Liver (tissue), 9 donors: ENCODE data around the gene CNKSR3. TPM values are rescaled to one million over a fixed set of nuclear protein-coding genes. Genes with fewer than 3 reads are reported as not detected.

Experiments used
- DNase-seq: peaks from one replicate; pipeline ENCODE4 v3.0.0-alpha.2; 2017; ENCODE audit warnings: low spot score
- H3K27ac ChIP-seq, 2 donors: one replicate each; pipeline ENCODE4 v1.7.0; 2013; ENCODE audit warnings: inconsistent platforms in 2 of 2, low read length in 2 of 2, control low read depth in 1 of 2, low read depth in 1 of 2, mild to moderate bottlenecking in 1 of 2
- H3K27me3 ChIP-seq, 4 donors: one replicate each; pipeline versions ENCODE4 v1.6.1 to v1.7.0; 2013; ENCODE audit warnings: low read length in 3 of 4, inconsistent platforms in 1 of 4, mild to moderate bottlenecking in 1 of 4, moderate library complexity in 1 of 4; ENCODE audit not compliant: control insufficient read depth in 4 of 4, insufficient read depth in 4 of 4
- H3K36me3 ChIP-seq, 4 donors: one replicate each; pipeline versions ENCODE4 v1.6.1 to v1.7.0; 2013; ENCODE audit warnings: low read length in 3 of 4, mild to moderate bottlenecking in 3 of 4, low read depth in 1 of 4, moderate library complexity in 1 of 4; ENCODE audit not compliant: control insufficient read depth in 4 of 4, insufficient read depth in 3 of 4
- H3K4me1 ChIP-seq, 4 donors: one replicate each; pipeline versions ENCODE4 v1.6.1 to v1.7.0; 2013; ENCODE audit warnings: low read length in 3 of 4, mild to moderate bottlenecking in 3 of 4, moderate library complexity in 1 of 4; ENCODE audit not compliant: control insufficient read depth in 4 of 4, insufficient read depth in 4 of 4
- H3K4me3 ChIP-seq, 3 donors: one replicate each; pipeline versions ENCODE4 v1.6.1 to v1.7.0; 2013; ENCODE audit warnings: low read length in 3 of 3, control low read depth in 1 of 3, low read depth in 1 of 3, mild to moderate bottlenecking in 1 of 3
- H3K9ac ChIP-seq, 2 donors: one replicate each; pipeline ENCODE4 v1.7.0; 2013; ENCODE audit warnings: low read length in 2 of 2, mild to moderate bottlenecking in 2 of 2, moderate library complexity in 2 of 2, control low read depth in 1 of 2, low read depth in 1 of 2
- H3K9me3 ChIP-seq, 4 donors: one replicate each; pipeline versions ENCODE4 v1.6.1 to v1.7.0; 2013; ENCODE audit warnings: low read length in 3 of 4; ENCODE audit not compliant: control insufficient read depth in 4 of 4
- EGR1 ChIP-seq, 2 donors: IDR thresholded peaks; 2 replicates each; pipeline ENCODE4 v1.6.1; 2016 to 2018; ENCODE audit warnings: antibody characterized with exemption in 2 of 2, low read depth in 2 of 2
- FOXA1 ChIP-seq: IDR thresholded peaks from 2 replicates; pipeline ENCODE4 v1.6.1; 2016; ENCODE audit warnings: antibody characterized with exemption
- FOXA2 ChIP-seq: IDR thresholded peaks from 2 replicates; pipeline ENCODE4 v1.6.1; 2016; ENCODE audit warnings: antibody characterized with exemption
- GABPA ChIP-seq, 2 donors: IDR thresholded peaks in 1 of 2; conservative IDR thresholded peaks in 1 of 2; 2 replicates each; pipeline ENCODE4 v1.6.1; 2016; ENCODE audit warnings: antibody characterized with exemption in 2 of 2, mild to moderate bottlenecking in 1 of 2, moderate library complexity in 1 of 2
- HNF4A ChIP-seq, 2 donors: conservative IDR thresholded peaks; 2 replicates each; pipeline ENCODE4 v1.6.1; 2016; ENCODE audit warnings: antibody characterized with exemption in 2 of 2, mild to moderate bottlenecking in 2 of 2
- HNF4G ChIP-seq: IDR thresholded peaks from 2 replicates; pipeline ENCODE4 v1.6.1; 2016; ENCODE audit warnings: antibody characterized with exemption
- JUND ChIP-seq, 2 donors: IDR thresholded peaks; 2 replicates each; pipeline ENCODE4 v1.6.1; 2016; ENCODE audit warnings: antibody characterized with exemption in 2 of 2
- NR2F2 ChIP-seq: IDR thresholded peaks from 2 replicates; pipeline ENCODE4 v1.6.1; 2016; ENCODE audit warnings: antibody characterized with exemption
- RAD21 ChIP-seq, 2 donors: IDR thresholded peaks; 2 replicates each; pipeline ENCODE4 v1.6.1; 2016; ENCODE audit warnings: antibody characterized with exemption in 2 of 2, mild to moderate bottlenecking in 2 of 2
- SP1 ChIP-seq: IDR thresholded peaks from 2 replicates; pipeline ENCODE4 v1.6.1; 2018; ENCODE audit warnings: antibody characterized with exemption, mild to moderate bottlenecking
- YY1 ChIP-seq: IDR thresholded peaks from 2 replicates; pipeline ENCODE4 v1.6.1; 2016; ENCODE audit warnings: antibody characterized with exemption, mild to moderate bottlenecking
- WGBS: extraction: QIAGEN DNeasy Blood & Tissue Kit; methylation state at CpG from one replicate; pipeline ENCODE4 v1.1.7; 2013; 5-methylcytosine and 5-hydroxymethylcytosine counted together
- polyA plus RNA-seq, 2 donors: library from polyadenylated mRNA; stranded (reverse) in 1 of 2; unstranded in 1 of 2; fragments of 200-250 nt in 1 of 2; fragments of >200 nt in 1 of 2; fragmentation: Nextera tagmentation in 1 of 2; extraction: Ambion mirVana in 1 of 2; gene quantifications; one replicate each; pipeline versions ENCODE4 v1.2.1 to v1.2.3, GENCODE V29; 2013 to 2015
- total RNA-seq, 2 donors: library from RNA; depleted of rRNA; stranded (reverse); fragments of >200 nt; gene quantifications; one replicate each; pipeline ENCODE4 v1.2.3, GENCODE V29; 2014
- TF ChIP-seq, protein P1 (sequence below): fragments of 150-350 bp; IDR thresholded peaks from 2 replicates; pipeline ENCODE4 v1.5.1; 2017; ENCODE audit warnings: improper control_type of control experiment, low read depth, low read length; ENCODE audit not compliant: missing input control
- TF ChIP-seq, protein P2 (sequence below): IDR thresholded peaks from 2 replicates; pipeline ENCODE4 v1.6.1; 2016; ENCODE audit warnings: antibody characterized with exemption
- TF ChIP-seq, protein P3 (sequence below): IDR thresholded peaks from 2 replicates; pipeline ENCODE4 v1.6.1; 2016; ENCODE audit warnings: antibody characterized with exemption, mild to moderate bottlenecking
- TF ChIP-seq, protein P4 (sequence below): IDR thresholded peaks from 2 replicates; pipeline ENCODE4 v1.6.1; 2016; ENCODE audit warnings: antibody characterized with exemption
- TF ChIP-seq, protein P5 (sequence below): IDR thresholded peaks from 2 replicates; pipeline ENCODE4 v1.6.1; 2016; ENCODE audit warnings: antibody characterized with exemption
- donor health status: healthy.
- donor health status: healthy.
- donor health status: healthy.
- donor health status: healthy.
- donor health status: healthy.

CNKSR3 gene
- total and polyA plus RNA-seq, 4 donors: 6.4 to 22.7 (median 15.0) TPM

DNA sequence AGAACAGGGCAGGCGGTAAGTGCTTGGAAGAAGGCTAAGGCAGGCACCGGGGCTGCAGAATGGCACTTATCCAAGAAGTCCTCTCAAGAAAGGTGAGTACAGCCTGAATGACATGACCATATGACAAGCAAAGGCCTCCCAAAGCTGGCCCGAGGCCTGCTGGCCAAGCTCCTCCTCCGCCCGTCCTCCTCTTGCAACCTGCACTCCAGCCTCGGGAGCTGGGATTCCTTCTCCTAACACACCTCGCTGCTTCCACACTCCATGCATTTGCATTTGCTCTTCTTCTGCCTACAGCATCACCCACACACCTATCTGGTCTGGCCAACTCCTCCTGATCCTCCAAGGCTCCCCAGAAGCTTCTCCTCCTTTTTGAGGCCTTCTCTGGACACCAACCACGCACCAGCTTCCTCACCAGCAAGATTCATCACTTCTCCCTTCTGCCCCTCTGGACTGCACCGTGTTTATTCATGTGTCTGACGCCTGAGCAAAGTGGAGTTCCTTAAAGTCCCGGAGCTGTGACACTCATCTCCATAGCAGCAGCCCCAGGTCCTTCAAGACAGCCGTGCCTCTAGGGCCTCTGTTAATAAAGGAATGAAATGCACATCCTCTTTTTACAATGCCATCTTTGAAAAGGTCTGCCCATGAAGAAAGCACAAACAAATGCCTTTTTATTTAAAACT lies 32.3 kb downstream of the CNKSR3 start:
- H3K27me3 ChIP-seq: no peaks in the 10 kb centered on the region
- no peaks in the 10 kb centered on the region for H3K9me3 ChIP-seq
- H3K27ac ChIP-seq: no peak overlapping the region
- TF ChIP-seq, protein P1, sequence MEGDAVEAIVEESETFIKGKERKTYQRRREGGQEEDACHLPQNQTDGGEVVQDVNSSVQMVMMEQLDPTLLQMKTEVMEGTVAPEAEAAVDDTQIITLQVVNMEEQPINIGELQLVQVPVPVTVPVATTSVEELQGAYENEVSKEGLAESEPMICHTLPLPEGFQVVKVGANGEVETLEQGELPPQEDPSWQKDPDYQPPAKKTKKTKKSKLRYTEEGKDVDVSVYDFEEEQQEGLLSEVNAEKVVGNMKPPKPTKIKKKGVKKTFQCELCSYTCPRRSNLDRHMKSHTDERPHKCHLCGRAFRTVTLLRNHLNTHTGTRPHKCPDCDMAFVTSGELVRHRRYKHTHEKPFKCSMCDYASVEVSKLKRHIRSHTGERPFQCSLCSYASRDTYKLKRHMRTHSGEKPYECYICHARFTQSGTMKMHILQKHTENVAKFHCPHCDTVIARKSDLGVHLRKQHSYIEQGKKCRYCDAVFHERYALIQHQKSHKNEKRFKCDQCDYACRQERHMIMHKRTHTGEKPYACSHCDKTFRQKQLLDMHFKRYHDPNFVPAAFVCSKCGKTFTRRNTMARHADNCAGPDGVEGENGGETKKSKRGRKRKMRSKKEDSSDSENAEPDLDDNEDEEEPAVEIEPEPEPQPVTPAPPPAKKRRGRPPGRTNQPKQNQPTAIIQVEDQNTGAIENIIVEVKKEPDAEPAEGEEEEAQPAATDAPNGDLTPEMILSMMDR: no peak
- TF ChIP-seq FOXA2: no peak
- TF ChIP-seq YY1: no peak
- TF ChIP-seq HNF4A (conservative IDR thresholded peaks at IDR 0.05): no peak
- TF ChIP-seq GABPA (IDR thresholded peaks at IDR 0.05 in 1 of 2, conservative IDR thresholded peaks at IDR 0.05 in 1 of 2): no peak
- TF ChIP-seq JUND (IDR thresholded peaks at IDR 0.05): no peak
- no peak for TF ChIP-seq EGR1 (IDR thresholded peaks at IDR 0.05; ENCODE audit: low read depth in 2 of 2)
- TF ChIP-seq RAD21 (IDR thresholded peaks at IDR 0.05): no peak
- TF ChIP-seq FOXA1: no peak
- TF ChIP-seq NR2F2: no peak
- no peak for TF ChIP-seq HNF4G
- TF ChIP-seq, protein P2, sequence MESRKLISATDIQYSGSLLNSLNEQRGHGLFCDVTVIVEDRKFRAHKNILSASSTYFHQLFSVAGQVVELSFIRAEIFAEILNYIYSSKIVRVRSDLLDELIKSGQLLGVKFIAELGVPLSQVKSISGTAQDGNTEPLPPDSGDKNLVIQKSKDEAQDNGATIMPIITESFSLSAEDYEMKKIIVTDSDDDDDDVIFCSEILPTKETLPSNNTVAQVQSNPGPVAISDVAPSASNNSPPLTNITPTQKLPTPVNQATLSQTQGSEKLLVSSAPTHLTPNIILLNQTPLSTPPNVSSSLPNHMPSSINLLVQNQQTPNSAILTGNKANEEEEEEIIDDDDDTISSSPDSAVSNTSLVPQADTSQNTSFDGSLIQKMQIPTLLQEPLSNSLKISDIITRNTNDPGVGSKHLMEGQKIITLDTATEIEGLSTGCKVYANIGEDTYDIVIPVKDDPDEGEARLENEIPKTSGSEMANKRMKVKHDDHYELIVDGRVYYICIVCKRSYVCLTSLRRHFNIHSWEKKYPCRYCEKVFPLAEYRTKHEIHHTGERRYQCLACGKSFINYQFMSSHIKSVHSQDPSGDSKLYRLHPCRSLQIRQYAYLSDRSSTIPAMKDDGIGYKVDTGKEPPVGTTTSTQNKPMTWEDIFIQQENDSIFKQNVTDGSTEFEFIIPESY: no peak
- TF ChIP-seq SP1: no peak
- TF ChIP-seq, protein P3, sequence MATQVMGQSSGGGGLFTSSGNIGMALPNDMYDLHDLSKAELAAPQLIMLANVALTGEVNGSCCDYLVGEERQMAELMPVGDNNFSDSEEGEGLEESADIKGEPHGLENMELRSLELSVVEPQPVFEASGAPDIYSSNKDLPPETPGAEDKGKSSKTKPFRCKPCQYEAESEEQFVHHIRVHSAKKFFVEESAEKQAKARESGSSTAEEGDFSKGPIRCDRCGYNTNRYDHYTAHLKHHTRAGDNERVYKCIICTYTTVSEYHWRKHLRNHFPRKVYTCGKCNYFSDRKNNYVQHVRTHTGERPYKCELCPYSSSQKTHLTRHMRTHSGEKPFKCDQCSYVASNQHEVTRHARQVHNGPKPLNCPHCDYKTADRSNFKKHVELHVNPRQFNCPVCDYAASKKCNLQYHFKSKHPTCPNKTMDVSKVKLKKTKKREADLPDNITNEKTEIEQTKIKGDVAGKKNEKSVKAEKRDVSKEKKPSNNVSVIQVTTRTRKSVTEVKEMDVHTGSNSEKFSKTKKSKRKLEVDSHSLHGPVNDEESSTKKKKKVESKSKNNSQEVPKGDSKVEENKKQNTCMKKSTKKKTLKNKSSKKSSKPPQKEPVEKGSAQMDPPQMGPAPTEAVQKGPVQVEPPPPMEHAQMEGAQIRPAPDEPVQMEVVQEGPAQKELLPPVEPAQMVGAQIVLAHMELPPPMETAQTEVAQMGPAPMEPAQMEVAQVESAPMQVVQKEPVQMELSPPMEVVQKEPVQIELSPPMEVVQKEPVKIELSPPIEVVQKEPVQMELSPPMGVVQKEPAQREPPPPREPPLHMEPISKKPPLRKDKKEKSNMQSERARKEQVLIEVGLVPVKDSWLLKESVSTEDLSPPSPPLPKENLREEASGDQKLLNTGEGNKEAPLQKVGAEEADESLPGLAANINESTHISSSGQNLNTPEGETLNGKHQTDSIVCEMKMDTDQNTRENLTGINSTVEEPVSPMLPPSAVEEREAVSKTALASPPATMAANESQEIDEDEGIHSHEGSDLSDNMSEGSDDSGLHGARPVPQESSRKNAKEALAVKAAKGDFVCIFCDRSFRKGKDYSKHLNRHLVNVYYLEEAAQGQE: no peak
- TF ChIP-seq, protein P4, sequence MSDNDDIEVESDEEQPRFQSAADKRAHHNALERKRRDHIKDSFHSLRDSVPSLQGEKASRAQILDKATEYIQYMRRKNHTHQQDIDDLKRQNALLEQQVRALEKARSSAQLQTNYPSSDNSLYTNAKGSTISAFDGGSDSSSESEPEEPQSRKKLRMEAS: no peak
- no peak overlapping the region for H3K4me3 ChIP-seq
- WGBS: 60% methylated on average over 12 of the region's 12 CpGs
- H3K36me3 ChIP-seq: no peaks in the 10 kb centered on the region
- no peak overlapping the region for H3K9ac ChIP-seq
- no peak for DNase-seq
- peaks cover 6 to 26% (median 14%) of the 10 kb centered on the region in 4 donors for H3K4me1 ChIP-seq

DNA sequence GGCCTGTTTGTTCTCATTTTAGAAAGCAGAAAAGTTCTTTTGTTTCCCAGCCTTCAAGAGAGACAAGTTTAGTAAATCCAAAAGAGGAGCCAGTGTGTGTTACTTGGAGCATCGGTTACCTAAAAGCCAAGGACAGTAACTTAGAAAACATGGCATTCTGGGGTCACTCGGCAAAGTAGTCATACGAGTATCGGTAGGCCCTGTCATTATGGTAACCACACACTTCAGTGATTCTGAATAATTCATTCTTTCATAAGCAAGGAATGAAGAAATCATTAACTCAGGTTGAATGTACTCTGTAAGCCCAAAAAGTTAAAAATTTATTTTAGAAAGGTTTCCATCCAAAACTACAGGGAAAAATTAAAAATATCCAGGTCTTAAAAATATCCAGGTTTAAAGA lies 34.0 kb downstream of the CNKSR3 start:
- WGBS: 81% methylated on average over 4 of the region's 4 CpGs
- Histone ChIP-seq H3K36me3 (no peaks in the 10 kb centered on the region), H3K27ac (no peak overlapping the region), H3K4me1 (peaks cover 4 to 24% (median 11%) of the 10 kb centered on the region in 4 donors), H3K9ac (no peak overlapping the region), H3K4me3 (no peak overlapping the region), H3K27me3 (no peaks in the 10 kb centered on the region), H3K9me3 (no peaks in the 10 kb centered on the region)
- DNase-seq: no peak
- TF ChIP-seq NR2F2 (no peak), FOXA2 (no peak), RAD21 (IDR thresholded peaks at IDR 0.05) (no peak), FOXA1 (no peak), EGR1 (IDR thresholded peaks at IDR 0.05; ENCODE audit: low read depth in 2 of 2) (no peak), GABPA (IDR thresholded peaks at IDR 0.05 in 1 of 2, conservative IDR thresholded peaks at IDR 0.05 in 1 of 2) (no peak), YY1 (no peak), HNF4G (no peak)
- TF ChIP-seq, protein P5, sequence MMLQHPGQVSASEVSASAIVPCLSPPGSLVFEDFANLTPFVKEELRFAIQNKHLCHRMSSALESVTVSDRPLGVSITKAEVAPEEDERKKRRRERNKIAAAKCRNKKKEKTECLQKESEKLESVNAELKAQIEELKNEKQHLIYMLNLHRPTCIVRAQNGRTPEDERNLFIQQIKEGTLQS: no peak
- TF ChIP-seq, protein P3: no peak
- TF ChIP-seq, protein P2: no peak
- TF ChIP-seq, protein P4: no peak
